Mesodermal cell (in vitro differentiated cells): Measurements from ENCODE around the gene CFHR5.
"Not testable (repeated sequence)": the region's sequence is repeated elsewhere in the genome, so short reads cannot be mapped to it uniquely, and the experiment has no call there.

Experiments
- H3K27ac ChIP-seq: 2 replicates; pipeline ENCODE4 v1.7.0; 2013; ENCODE audit warnings: mild to moderate bottlenecking, low read depth, low read length, moderate library complexity; ENCODE audit not compliant: severe bottlenecking
- H3K36me3 ChIP-seq: 2 replicates; pipeline ENCODE4 v1.7.1; 2013; ENCODE audit warnings: mild to moderate bottlenecking, low read length, moderate library complexity; ENCODE audit not compliant: control insufficient read depth, insufficient read depth
- H3K4me1 ChIP-seq: one replicate; pipeline ENCODE4 v1.7.1; 2013; ENCODE audit warnings: mild to moderate bottlenecking, low read length; ENCODE audit not compliant: insufficient read depth, control insufficient read depth, poor library complexity, severe bottlenecking
- H3K4me3 ChIP-seq: 2 replicates; pipeline ENCODE4 v1.7.0; 2013; ENCODE audit warnings: low read length, control low read depth, mild to moderate bottlenecking; ENCODE audit not compliant: insufficient read depth, poor library complexity, severe bottlenecking; ENCODE audit errors: extremely low read depth
- H3K9me3 ChIP-seq: 2 replicates; pipeline ENCODE4 v1.7.1; 2013; ENCODE audit warnings: mild to moderate bottlenecking, low read length, moderate library complexity; ENCODE audit not compliant: control insufficient read depth
- WGBS, 2 experiments: methylation state at CpG; one replicate each; pipeline ENCODE4 v1.1.5; 2013; ENCODE audit warnings: missing lambda C conversion rate in 2 of 2; ENCODE audit not compliant: insufficient coverage in 2 of 2; 5-methylcytosine and 5-hydroxymethylcytosine counted together

CFHR5 gene

DNA sequence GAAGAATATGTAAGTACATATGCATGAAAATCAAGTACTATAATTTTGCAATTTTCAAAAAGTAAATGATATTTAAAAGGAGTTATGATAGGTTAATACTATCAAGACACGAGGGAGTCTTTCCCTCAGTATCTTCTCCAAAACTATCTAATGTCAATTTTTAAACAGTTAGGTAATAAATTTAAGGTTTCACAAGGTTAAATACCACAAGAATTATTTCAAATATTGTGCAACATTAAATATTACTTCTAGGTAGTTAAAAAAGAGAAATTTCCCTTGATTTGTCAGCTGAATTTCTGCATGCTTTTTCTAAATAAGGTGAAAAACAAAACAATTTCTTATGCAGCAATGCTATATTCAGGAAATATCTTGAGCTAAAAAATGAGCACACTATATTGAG lies 3.5 kb downstream of the CFHR5 start:
- Histone ChIP-seq H3K4me3 (no peak overlapping the region), H3K9me3 (no peaks in the 10 kb centered on the region), H3K36me3 (no peaks in the 10 kb centered on the region), H3K27ac (no peak overlapping the region), H3K4me1 (no peaks in the 10 kb centered on the region)
- WGBS, 2 experiments: no CpG with 5 or more reads among the region's 1 CpG

GRCh38 chr1:196982247-196982646 lies 4.9 kb downstream of the CFHR5 start:
- not testable (repeated sequence) for H3K9me3 ChIP-seq, H3K36me3 ChIP-seq, H3K27ac ChIP-seq, H3K4me3 ChIP-seq, H3K4me1 ChIP-seq
- WGBS, 2 experiments: 74 to 100% methylated on average over 4 to 5 of the region's 7 CpGs

DNA sequence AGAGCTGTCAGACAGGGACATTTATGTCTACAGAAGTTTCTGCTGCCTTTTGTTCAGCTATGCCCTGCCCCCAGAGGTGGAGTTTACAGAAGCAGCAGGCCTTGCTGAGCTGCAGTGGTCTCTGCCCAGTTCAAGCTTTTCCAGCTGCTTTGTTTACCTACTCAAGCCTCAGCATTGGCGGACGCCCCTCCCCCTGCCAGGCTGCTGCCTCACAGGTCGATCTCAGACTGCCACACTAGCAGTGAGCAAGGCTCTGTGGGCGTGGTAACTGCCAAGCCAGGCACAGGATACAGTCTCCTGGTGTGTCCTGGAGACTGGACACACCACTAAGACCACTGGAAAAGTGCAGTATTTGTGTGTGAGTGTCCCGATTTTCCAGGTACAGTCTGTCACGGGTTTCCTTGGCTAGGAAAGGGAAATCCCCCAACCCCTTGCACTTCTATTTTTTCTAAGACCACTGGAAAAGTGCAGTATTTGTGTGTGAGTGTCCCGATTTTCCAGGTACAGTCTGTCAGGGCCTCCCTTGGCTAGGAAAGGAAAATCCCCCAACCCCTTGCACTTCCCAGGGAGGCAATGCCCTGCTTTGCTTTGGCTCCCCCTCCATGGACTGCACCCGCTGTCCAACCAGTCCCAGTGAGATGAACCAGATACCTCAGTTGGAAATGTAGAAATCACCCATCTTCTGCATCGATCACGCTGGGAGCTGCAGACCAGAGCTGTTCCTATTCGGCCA lies 14.7 kb downstream of the CFHR5 start:
- not testable (repeated sequence) for H3K4me3 ChIP-seq, H3K4me1 ChIP-seq, H3K9me3 ChIP-seq, H3K36me3 ChIP-seq
- peak overlapping the region; percentile 71 for H3K27ac ChIP-seq
- WGBS, 2 experiments: 7 to 53% methylated on average over 3 of the region's 11 CpGs

GRCh38 chr1:196993916-196994315 lies 16.6 kb downstream of the CFHR5 start:
- H3K36me3 ChIP-seq: no peaks in the 10 kb centered on the region
- H3K4me1 ChIP-seq: no peaks in the 10 kb centered on the region
- 86 to 91% methylated on average over 1 of the region's 2 CpGs for WGBS, 2 experiments
- no peak overlapping the region for H3K4me3 ChIP-seq
- no peak overlapping the region for H3K27ac ChIP-seq
- no peaks in the 10 kb centered on the region for H3K9me3 ChIP-seq

GRCh38 chr1:196997423-196997822 lies 20.1 kb downstream of the CFHR5 start:
- no peaks in the 10 kb centered on the region for H3K9me3 ChIP-seq
- no peak overlapping the region for H3K27ac ChIP-seq
- H3K4me3 ChIP-seq: no peak overlapping the region
- no peaks in the 10 kb centered on the region for H3K36me3 ChIP-seq
- no peaks in the 10 kb centered on the region for H3K4me1 ChIP-seq
- no CpG with 5 or more reads among the region's 1 CpG for WGBS, 2 experiments

DNA sequence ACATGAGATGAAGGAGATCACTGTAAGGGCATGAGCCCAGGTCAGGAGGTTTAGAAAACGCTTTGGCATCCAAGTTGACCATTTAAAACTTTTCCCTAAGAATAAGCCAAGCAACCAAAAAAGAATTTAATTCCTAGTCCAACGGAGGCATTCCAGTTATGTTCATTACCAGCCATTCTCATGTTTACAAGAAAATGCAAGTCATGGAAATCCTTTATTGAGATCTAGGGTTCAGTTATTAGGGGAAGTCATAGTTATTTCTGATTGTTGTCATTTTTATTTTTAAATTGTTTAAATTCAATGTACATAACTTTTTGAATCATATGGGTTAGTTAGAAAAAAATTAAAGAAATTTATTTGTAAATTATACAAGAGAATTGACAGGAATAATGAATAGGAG lies 24.5 kb downstream of the CFHR5 start:
- 100% methylated on average over 1 of the region's 2 CpGs; no CpG with 5 or more reads in 1 of the 2 experiments for WGBS, 2 experiments
- no peaks in the 10 kb centered on the region for H3K9me3 ChIP-seq
- H3K27ac ChIP-seq: no peak overlapping the region
- H3K4me1 ChIP-seq: no peaks in the 10 kb centered on the region
- H3K36me3 ChIP-seq: no peaks in the 10 kb centered on the region
- H3K4me3 ChIP-seq: no peak overlapping the region

DNA sequence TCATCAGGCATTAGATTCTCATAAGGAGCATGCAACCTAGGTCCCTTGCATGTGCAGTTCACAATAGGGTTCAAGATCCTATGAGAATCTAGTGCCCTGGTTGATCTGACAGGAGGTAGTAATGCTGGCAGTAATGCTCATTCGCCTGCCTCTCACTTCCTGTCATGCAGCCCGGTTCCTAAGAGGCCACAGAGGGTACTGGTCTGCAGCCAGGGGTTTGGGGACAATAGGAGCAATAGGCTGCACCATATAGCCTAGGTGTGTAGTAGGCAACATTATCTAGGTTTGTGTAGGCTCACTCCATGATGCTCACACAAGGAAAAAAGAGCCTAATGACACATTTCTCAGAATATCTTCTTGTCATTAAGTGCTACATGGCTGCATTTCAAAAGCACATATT lies 25.8 kb downstream of the CFHR5 start:
- Histone ChIP-seq H3K4me3 (no peak overlapping the region), H3K27ac (no peak overlapping the region), H3K9me3 (no peaks in the 10 kb centered on the region), H3K4me1 (no peaks in the 10 kb centered on the region), H3K36me3 (no peaks in the 10 kb centered on the region)
- 80 to 93% methylated on average over 1 to 2 of the region's 2 CpGs for WGBS, 2 experiments

DNA sequence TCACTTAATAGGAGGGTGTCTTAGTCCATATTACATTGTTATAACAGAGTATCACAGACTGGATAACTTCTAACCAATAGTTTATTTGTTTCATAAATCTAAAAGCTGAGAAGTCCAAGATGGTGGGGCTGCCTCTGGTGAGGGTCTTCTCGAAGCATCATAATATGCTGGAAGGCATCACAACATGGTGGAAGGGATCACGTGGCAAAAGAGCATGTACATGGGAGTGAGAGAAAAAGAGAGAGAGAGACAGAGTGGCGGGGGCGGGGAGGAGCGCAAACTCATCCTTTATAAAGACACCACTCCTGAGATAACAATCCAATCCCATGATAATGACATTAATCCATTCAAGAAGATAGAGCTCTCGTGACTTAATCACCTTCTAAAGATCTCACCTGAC lies 31.5 kb downstream of the CFHR5 start:
- 76 to 83% methylated on average over 3 to 4 of the region's 6 CpGs for WGBS, 2 experiments

GRCh38 chr1:197011614-197012013 lies 34.3 kb downstream of the CFHR5 start:
- no peaks in the 10 kb centered on the region for H3K36me3 ChIP-seq
- H3K9me3 ChIP-seq: peaks cover 4% of the 10 kb centered on the region
- H3K4me1 ChIP-seq: no peaks in the 10 kb centered on the region
- no peak overlapping the region for H3K27ac ChIP-seq
- WGBS, 2 experiments: no CpG with 5 or more reads among the region's 1 CpG
- no peak overlapping the region for H3K4me3 ChIP-seq

More for the DNA sequence above, 31.5 kb downstream of the CFHR5 start:
- H3K27ac ChIP-seq: no peak overlapping the region
- H3K36me3 ChIP-seq: no peaks in the 10 kb centered on the region
- H3K4me1 ChIP-seq: no peaks in the 10 kb centered on the region
- H3K9me3 ChIP-seq: peaks cover 4% of the 10 kb centered on the region
- no peak overlapping the region for H3K4me3 ChIP-seq

DNA sequence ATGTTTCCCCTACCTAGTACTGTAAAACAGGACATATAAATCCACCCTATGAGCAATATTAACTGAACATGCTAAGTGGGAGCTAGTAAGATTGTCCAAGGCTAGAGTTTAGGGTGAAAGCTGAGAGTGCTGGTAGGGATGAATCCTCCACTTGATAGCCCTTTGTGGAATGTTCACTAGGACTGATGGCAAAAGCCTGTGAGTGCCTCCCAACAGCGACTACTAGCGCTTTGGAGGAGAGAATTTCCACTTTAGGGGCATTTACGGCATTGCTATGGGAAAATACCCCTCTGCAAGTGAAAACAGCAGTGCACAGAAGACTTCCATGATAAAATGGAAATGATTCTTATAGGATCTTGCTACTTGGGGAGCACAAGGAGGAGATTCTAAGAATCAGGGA lies 35.9 kb downstream of the CFHR5 start:
- no peak overlapping the region for H3K27ac ChIP-seq
- WGBS, 2 experiments: 96 to 100% methylated on average over 2 to 3 of the region's 3 CpGs
- H3K4me1 ChIP-seq: no peaks in the 10 kb centered on the region
- H3K9me3 ChIP-seq: peaks cover 4% of the 10 kb centered on the region
- no peaks in the 10 kb centered on the region for H3K36me3 ChIP-seq
- no peak overlapping the region for H3K4me3 ChIP-seq

DNA sequence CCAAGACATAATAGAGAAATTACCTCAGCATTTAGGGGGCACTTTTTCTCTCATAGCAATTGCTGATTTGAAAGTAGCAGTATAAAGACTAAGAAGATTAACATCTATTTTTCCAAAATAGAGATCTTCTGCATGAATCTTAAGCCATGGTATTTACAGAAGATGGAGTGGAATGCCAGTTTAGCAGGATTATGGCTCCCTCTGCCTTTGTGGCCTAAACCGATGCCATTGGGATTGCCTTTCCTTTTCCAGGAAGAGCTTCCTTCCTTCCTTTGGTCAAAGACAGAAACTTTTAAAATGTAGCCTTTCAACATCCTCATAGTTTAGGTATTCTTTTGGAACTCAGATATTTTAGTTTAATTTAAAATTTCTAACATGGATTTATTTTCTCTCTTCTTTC lies 39.4 kb downstream of the CFHR5 start:
- H3K27ac ChIP-seq: no peak overlapping the region
- WGBS, 2 experiments: 80% methylated on average over 1 of the region's 1 CpG; no CpG with 5 or more reads in 1 of the 2 experiments
- no peak overlapping the region for H3K4me3 ChIP-seq
- no peaks in the 10 kb centered on the region for H3K36me3 ChIP-seq
- H3K9me3 ChIP-seq: peaks cover 1% of the 10 kb centered on the region
- no peaks in the 10 kb centered on the region for H3K4me1 ChIP-seq
